ENCODE measurements around the gene SYT1. TPM values are rescaled to one million over a fixed set of nuclear protein-coding genes. Genes with fewer than 3 reads are reported as not detected.

SYT1 gene
- total RNA-seq, 5 donors from 2014 or later (not counting 1 experiment from before 2014, with no cell fraction given) = 0.09 TPM; not detected in 3

DNA sequence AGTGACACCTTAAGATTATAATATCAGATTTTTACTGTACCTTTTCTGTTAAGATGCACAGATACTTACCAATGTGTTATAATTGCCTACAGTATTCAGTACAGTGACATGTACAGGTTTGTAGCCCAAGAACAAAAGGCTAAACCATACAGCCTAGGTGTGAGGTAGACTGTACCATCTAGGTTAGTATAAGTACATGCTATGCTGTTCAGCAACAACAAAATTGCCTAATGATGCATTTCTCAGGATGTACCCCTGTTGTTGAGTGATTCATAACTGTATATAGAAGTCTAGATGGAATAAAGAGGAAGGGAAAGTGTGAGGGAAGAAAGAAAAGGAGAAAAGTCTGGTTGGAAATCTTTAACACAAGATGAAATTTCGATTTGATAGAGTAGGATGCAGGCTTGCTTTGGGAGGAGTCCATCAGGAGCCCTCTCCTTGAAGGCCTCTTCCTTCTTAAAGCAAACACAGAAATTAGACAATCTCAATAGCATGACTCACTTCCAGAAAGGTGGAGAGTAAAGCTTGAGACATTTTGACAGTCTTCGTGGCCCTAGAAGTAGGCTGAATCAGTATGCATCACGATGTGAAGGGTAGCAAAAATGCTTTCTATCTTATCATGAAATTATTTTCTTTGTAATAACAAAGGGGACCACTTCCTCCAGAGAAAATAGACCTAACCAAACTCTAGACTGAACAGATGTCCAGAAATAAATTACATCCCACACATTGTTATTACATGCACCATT, 191.5 kb downstream of the SYT1 start:
- H3K36me3 ChIP-seq (ENCODE audit: control insufficient read depth in 2 of 2, extremely low read depth in 1 of 2, insufficient read depth in 1 of 2, low read length in 1 of 2) = no peaks in the 10 kb centered on the region
- no peaks in the 10 kb centered on the region for H3K27me3 ChIP-seq (replicated peaks in 1 of 2; ENCODE audit: control insufficient read depth in 2 of 2, extremely low read depth in 1 of 2, insufficient read depth in 2 of 2, low read length in 1 of 2)
- no peaks in the 10 kb centered on the region for H3K4me1 Mint-ChIP-seq
- H3K27me3 Mint-ChIP-seq = no peaks in the 10 kb centered on the region
- H3K9me3 Mint-ChIP-seq = peaks cover 0 to 5% (median 0%) of the 10 kb centered on the region in 3 donors
- H3K4me1 ChIP-seq (ENCODE audit: control insufficient read depth in 1 of 2, extremely low read depth in 1 of 2, insufficient read depth in 2 of 2, low read length in 2 of 2) = no peaks in the 10 kb centered on the region
- no peaks in the 10 kb centered on the region for H3K9me3 ChIP-seq
- ATAC-seq (replicated peaks in 1 of 4) (no peak), DNase-seq (no peak)
- H3K4me3 ChIP-seq (ENCODE audit: control insufficient read depth in 1 of 2, extremely low read depth in 1 of 2, low read length in 1 of 2) = no peak overlapping the region
- H3K27ac Mint-ChIP-seq = no peak overlapping the region
- POLR2A ChIA-PET = no interaction called here
- no peaks in the 10 kb centered on the region for H3K36me3 Mint-ChIP-seq
- no peak overlapping the region for H3K27ac ChIP-seq (ENCODE audit: low read length)
- CTCF ChIA-PET = no interaction called here
- no peak overlapping the region for H3K4me3 Mint-ChIP-seq
- WGBS (ENCODE audit: insufficient coverage) = no CpG with 5 or more reads among the region's 3 CpGs

DNA sequence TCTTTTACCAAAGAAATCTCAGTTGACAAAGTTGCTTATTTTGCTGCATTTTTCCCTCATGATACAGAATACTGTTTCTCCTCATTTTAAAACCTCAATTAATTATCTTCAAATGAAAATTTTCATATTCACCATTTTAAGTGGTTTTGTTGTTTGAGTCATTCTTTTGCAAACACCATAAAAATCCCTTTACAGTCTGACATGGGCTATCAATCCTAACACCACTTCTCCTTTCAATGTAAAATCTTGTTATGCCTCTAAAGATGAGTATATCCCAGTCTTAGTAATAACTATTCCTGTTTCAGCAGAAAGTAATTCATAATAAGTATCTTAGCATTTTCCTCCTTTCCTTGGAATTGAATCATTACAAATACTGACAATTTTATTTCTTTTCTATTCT, 192.2 kb downstream of the SYT1 start:
- Mint-ChIP-seq H3K9me3 (peaks cover 0 to 5% (median 0%) of the 10 kb centered on the region in 3 donors), H3K4me3 (no peak overlapping the region)
- POLR2A ChIA-PET = no interaction called here

DNA sequence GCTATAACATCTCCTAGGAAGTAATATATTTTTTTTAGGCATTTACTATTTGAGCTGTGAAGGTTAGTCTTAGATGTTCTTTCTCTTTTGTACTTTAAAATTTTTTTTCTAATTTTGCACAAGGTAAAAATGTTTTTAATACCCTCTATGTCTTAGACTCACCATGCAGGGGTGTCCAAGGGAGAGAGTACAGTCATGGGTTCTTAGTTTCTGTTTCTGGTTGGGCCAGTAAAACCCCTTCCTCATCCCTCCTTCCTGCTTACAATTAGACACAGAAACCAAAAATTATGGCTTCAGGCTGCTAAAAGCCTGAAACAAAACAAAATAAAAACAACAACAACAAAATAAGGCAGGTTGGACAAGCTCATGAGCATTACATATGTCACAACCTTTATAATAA, 193.0 kb downstream of the SYT1 start:
- H3K4me3 ChIP-seq (ENCODE audit: control insufficient read depth in 1 of 2, extremely low read depth in 1 of 2, low read length in 1 of 2) = no peak overlapping the region
- no peaks in the 10 kb centered on the region for H3K27me3 Mint-ChIP-seq
- POLR2A ChIA-PET = no interaction called here
- H3K4me3 Mint-ChIP-seq = no peak overlapping the region
- H3K27ac Mint-ChIP-seq = no peak overlapping the region
- H3K27me3 ChIP-seq (replicated peaks in 1 of 2; ENCODE audit: control insufficient read depth in 2 of 2, extremely low read depth in 1 of 2, insufficient read depth in 2 of 2, low read length in 1 of 2) = no peaks in the 10 kb centered on the region
- no peaks in the 10 kb centered on the region for H3K36me3 Mint-ChIP-seq
- no peak for ATAC-seq (replicated peaks in 1 of 4)
- no peaks in the 10 kb centered on the region for H3K36me3 ChIP-seq (ENCODE audit: control insufficient read depth in 2 of 2, extremely low read depth in 1 of 2, insufficient read depth in 1 of 2, low read length in 1 of 2)
- H3K9me3 Mint-ChIP-seq = peaks cover 0 to 5% (median 0%) of the 10 kb centered on the region in 3 donors
- H3K4me1 Mint-ChIP-seq = no peaks in the 10 kb centered on the region
- no peak overlapping the region for H3K27ac ChIP-seq (ENCODE audit: low read length)
- H3K4me1 ChIP-seq (ENCODE audit: control insufficient read depth in 1 of 2, extremely low read depth in 1 of 2, insufficient read depth in 2 of 2, low read length in 2 of 2) = no peaks in the 10 kb centered on the region
- no peak for DNase-seq
- H3K9me3 ChIP-seq = no peaks in the 10 kb centered on the region
- CTCF ChIA-PET = no interaction called here

More for the DNA sequence above, 192.2 kb downstream of the SYT1 start:
- Mint-ChIP-seq H3K27me3 (no peaks in the 10 kb centered on the region), H3K4me1 (no peaks in the 10 kb centered on the region), H3K36me3 (no peaks in the 10 kb centered on the region), H3K27ac (no peak overlapping the region)
- no peaks in the 10 kb centered on the region for H3K36me3 ChIP-seq (ENCODE audit: control insufficient read depth in 2 of 2, extremely low read depth in 1 of 2, insufficient read depth in 1 of 2, low read length in 1 of 2)
- no peaks in the 10 kb centered on the region for H3K4me1 ChIP-seq (ENCODE audit: control insufficient read depth in 1 of 2, extremely low read depth in 1 of 2, insufficient read depth in 2 of 2, low read length in 2 of 2)
- no peaks in the 10 kb centered on the region for H3K9me3 ChIP-seq
- H3K4me3 ChIP-seq (ENCODE audit: control insufficient read depth in 1 of 2, extremely low read depth in 1 of 2, low read length in 1 of 2) = no peak overlapping the region
- H3K27ac ChIP-seq (ENCODE audit: low read length) = no peak overlapping the region
- ATAC-seq (replicated peaks in 1 of 4) (no peak), DNase-seq (no peak)
- CTCF ChIA-PET = no interaction called here
- no peaks in the 10 kb centered on the region for H3K27me3 ChIP-seq (replicated peaks in 1 of 2; ENCODE audit: control insufficient read depth in 2 of 2, extremely low read depth in 1 of 2, insufficient read depth in 2 of 2, low read length in 1 of 2)

DNA sequence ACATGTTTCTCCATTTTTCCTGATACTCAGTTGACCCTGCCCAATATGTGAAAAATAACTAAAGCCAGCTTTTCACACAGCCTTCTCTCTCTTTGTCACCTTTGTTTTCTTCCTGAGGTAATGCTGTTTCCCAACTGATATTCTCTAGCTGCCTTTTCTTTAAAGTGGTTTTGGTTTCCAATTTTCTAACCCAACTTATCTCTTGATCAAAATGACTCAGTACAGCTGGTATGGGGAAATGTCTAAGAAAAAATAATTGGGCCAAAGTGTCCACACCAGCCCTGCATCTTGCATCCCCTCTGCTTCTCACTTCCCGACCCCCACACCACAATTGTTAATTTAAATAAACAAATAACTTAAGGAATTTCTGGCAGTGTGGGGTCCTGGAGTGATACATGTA, 193.8 kb downstream of the SYT1 start:
- Histone ChIP-seq H3K36me3 (ENCODE audit: control insufficient read depth in 2 of 2, extremely low read depth in 1 of 2, insufficient read depth in 1 of 2, low read length in 1 of 2) (no peaks in the 10 kb centered on the region), H3K4me1 (ENCODE audit: control insufficient read depth in 1 of 2, extremely low read depth in 1 of 2, insufficient read depth in 2 of 2, low read length in 2 of 2) (no peaks in the 10 kb centered on the region), H3K9me3 (no peaks in the 10 kb centered on the region), H3K27ac (ENCODE audit: low read length) (no peak overlapping the region), H3K4me3 (ENCODE audit: control insufficient read depth in 1 of 2, extremely low read depth in 1 of 2, low read length in 1 of 2) (no peak overlapping the region), H3K27me3 (replicated peaks in 1 of 2; ENCODE audit: control insufficient read depth in 2 of 2, extremely low read depth in 1 of 2, insufficient read depth in 2 of 2, low read length in 1 of 2) (no peaks in the 10 kb centered on the region)
- no peaks in the 10 kb centered on the region for H3K36me3 Mint-ChIP-seq
- H3K27me3 Mint-ChIP-seq = no peaks in the 10 kb centered on the region
- WGBS (ENCODE audit: insufficient coverage) = no CpG with 5 or more reads among the region's 1 CpG
- CTCF ChIA-PET = interaction anchor here in 1 of 2 donors (0.6 kb wide), 1 partner anchor 911 kb away, joined by 5 read pairs; no protein-coding TSS in a partner anchor
- H3K27ac Mint-ChIP-seq = no peak overlapping the region
- no peak for ATAC-seq (replicated peaks in 1 of 4)
- H3K4me1 Mint-ChIP-seq = no peaks in the 10 kb centered on the region
- peaks cover 0 to 5% (median 0%) of the 10 kb centered on the region in 3 donors for H3K9me3 Mint-ChIP-seq
- no peak for DNase-seq
- H3K4me3 Mint-ChIP-seq = no peak overlapping the region
- POLR2A ChIA-PET = no interaction called here

DNA sequence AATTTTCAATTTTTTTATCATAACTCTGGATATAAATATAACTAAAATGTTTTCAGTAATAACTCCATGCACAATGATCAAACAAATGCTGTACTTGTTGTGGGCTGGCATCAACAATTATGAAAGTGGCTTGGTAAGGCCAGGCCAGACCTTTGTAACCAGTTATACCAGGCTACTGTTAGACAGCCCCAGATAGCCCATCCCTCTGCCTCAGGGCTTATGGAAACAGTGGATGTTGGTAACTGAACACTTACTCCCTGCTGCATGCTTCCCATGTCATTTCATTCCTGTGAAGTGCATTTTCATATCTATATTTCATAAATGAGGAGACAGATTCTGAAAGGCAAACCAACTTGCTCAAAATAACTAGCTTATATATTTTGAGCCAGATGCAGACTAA, 195.0 kb downstream of the SYT1 start:
- Histone ChIP-seq H3K4me1 (ENCODE audit: control insufficient read depth in 1 of 2, extremely low read depth in 1 of 2, insufficient read depth in 2 of 2, low read length in 2 of 2) (no peaks in the 10 kb centered on the region), H3K9me3 (no peaks in the 10 kb centered on the region), H3K27me3 (replicated peaks in 1 of 2; ENCODE audit: control insufficient read depth in 2 of 2, extremely low read depth in 1 of 2, insufficient read depth in 2 of 2, low read length in 1 of 2) (no peaks in the 10 kb centered on the region), H3K36me3 (ENCODE audit: control insufficient read depth in 2 of 2, extremely low read depth in 1 of 2, insufficient read depth in 1 of 2, low read length in 1 of 2) (no peaks in the 10 kb centered on the region), H3K4me3 (ENCODE audit: control insufficient read depth in 1 of 2, extremely low read depth in 1 of 2, low read length in 1 of 2) (no peak overlapping the region), H3K27ac (ENCODE audit: low read length) (no peak overlapping the region)
- POLR2A ChIA-PET = no interaction called here
- CTCF ChIA-PET = no interaction called here
- Mint-ChIP-seq H3K9me3 (peaks cover 0 to 2% (median 0%) of the 10 kb centered on the region in 3 donors), H3K4me1 (no peaks in the 10 kb centered on the region), H3K36me3 (no peaks in the 10 kb centered on the region), H3K27me3 (no peaks in the 10 kb centered on the region), H3K4me3 (no peak overlapping the region), H3K27ac (no peak overlapping the region)
- no peak for ATAC-seq (replicated peaks in 1 of 4)
- DNase-seq = no peak

DNA sequence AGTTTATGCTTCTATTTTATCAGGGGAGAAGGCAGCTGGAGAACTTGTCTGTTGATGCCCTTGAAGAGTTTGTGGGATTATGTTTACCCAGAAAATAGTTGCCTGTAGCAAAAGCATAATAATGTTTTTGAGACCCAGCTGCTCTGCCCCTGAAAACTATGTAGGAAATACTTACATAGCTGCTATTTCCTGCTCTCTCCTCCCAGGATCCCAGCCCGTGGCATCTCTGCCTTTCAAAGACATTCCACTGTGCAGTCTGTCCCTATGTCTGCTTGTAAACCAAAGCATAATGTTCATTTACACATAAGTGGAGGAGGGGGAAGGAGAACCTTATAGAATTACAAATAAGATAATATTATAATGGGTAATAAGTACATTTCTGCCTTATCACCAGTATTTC, 198.7 kb downstream of the SYT1 start:
- Mint-ChIP-seq H3K4me1 (no peaks in the 10 kb centered on the region), H3K36me3 (no peaks in the 10 kb centered on the region), H3K9me3 (peaks cover 0 to 11% (median 0%) of the 10 kb centered on the region in 3 donors), H3K27me3 (no peaks in the 10 kb centered on the region), H3K4me3 (no peak overlapping the region), H3K27ac (no peak overlapping the region)
- H3K4me1 ChIP-seq (ENCODE audit: control insufficient read depth in 1 of 2, extremely low read depth in 1 of 2, insufficient read depth in 2 of 2, low read length in 2 of 2) = no peaks in the 10 kb centered on the region
- H3K4me3 ChIP-seq (ENCODE audit: control insufficient read depth in 1 of 2, extremely low read depth in 1 of 2, low read length in 1 of 2) = no peak overlapping the region
- POLR2A ChIA-PET = no interaction called here
- H3K27me3 ChIP-seq (replicated peaks in 1 of 2; ENCODE audit: control insufficient read depth in 2 of 2, extremely low read depth in 1 of 2, insufficient read depth in 2 of 2, low read length in 1 of 2) = no peaks in the 10 kb centered on the region
- WGBS (ENCODE audit: insufficient coverage) = no CpG with 5 or more reads among the region's 1 CpG
- no peaks in the 10 kb centered on the region for H3K9me3 ChIP-seq
- no peak overlapping the region for H3K27ac ChIP-seq (ENCODE audit: low read length)
- ATAC-seq (replicated peaks in 1 of 4) = no peak
- no peaks in the 10 kb centered on the region for H3K36me3 ChIP-seq (ENCODE audit: control insufficient read depth in 2 of 2, extremely low read depth in 1 of 2, insufficient read depth in 1 of 2, low read length in 1 of 2)
- DNase-seq = no peak
- CTCF ChIA-PET = no interaction called here

DNA sequence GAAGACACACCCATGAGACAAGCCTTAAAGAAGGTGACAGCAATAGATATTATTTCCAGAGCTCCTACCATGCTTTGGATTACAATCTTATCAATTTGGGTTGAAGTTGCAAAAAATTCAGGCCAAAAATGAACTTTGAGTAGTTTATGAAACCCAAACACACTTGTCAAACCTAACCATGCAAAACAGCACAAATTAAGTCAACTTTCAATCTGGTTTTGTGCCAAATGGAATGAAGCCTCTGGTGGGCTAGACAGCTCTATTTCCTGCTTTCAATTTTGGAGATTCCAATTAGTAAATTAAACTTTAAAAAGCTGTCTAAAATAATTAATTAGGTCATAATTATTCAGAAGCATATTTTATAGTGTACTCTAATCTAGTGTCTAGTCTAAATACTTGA, 203.4 kb downstream of the SYT1 start:
- no peaks in the 10 kb centered on the region for H3K27me3 ChIP-seq (replicated peaks in 1 of 2; ENCODE audit: control insufficient read depth in 2 of 2, extremely low read depth in 1 of 2, insufficient read depth in 2 of 2, low read length in 1 of 2)
- ATAC-seq (replicated peaks in 1 of 4) (no peak), DNase-seq (no peak)
- H3K9me3 ChIP-seq = no peaks in the 10 kb centered on the region
- no peaks in the 10 kb centered on the region for H3K4me1 ChIP-seq (ENCODE audit: control insufficient read depth in 1 of 2, extremely low read depth in 1 of 2, insufficient read depth in 2 of 2, low read length in 2 of 2)
- H3K27ac ChIP-seq (ENCODE audit: low read length) = no peak overlapping the region
- Mint-ChIP-seq H3K27ac (no peak overlapping the region), H3K36me3 (no peaks in the 10 kb centered on the region), H3K4me1 (no peaks in the 10 kb centered on the region), H3K4me3 (no peak overlapping the region), H3K9me3 (peaks cover 0 to 11% (median 0%) of the 10 kb centered on the region in 3 donors), H3K27me3 (no peaks in the 10 kb centered on the region)
- ChIA-PET POLR2A (no interaction called here), CTCF (no interaction called here)
- H3K4me3 ChIP-seq (ENCODE audit: control insufficient read depth in 1 of 2, extremely low read depth in 1 of 2, low read length in 1 of 2) = no peak overlapping the region
- no peaks in the 10 kb centered on the region for H3K36me3 ChIP-seq (ENCODE audit: control insufficient read depth in 2 of 2, extremely low read depth in 1 of 2, insufficient read depth in 1 of 2, low read length in 1 of 2)
